G401 (cell line): Measurements from ENCODE around the gene REG4. TPM values are rescaled to one million over a fixed set of nuclear protein-coding genes. Genes with fewer than 3 reads are reported as not detected.

Experiments
- DNase-seq: peaks from one replicate; pipeline ENCODE4 v3.0.0-alpha.2; 2015; ENCODE audit warnings: low spot score
- in situ Hi-C: cut with HindIII; loops from 2 replicates; pipeline ENCODE4 v1.10.0; 2016; ENCODE audit warnings: low sequenced_read_pairs, mixed read lengths
- total RNA-seq: library from RNA; depleted of rRNA; stranded (reverse); fragments of >200 nt; shearing (Covaris generic); gene quantifications from 2 replicates; pipeline ENCODE4 v1.2.3, GENCODE V29; 2014; rRNA removed

Gene REG4
- total RNA-seq, 1 experiment from 2014 or later: not detected

DNA sequence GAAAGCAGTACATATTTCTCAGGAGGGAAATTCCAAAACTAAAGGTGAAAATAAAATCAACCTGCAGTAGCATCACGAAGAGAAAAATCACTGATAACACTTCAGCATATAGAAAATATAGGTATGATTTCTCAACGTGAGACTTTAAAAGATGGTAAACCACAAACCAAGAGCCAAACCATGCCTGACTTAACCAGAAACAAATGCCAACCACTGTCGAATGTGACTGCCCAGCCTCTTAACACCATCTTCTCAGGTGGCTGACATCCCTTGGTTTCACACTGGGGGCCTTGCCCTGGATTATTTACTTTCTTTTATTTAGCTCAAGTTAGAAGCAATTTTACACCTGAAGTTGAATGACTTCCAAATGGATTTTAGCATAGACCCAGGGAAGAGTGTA, 52.7 kb downstream of the REG4 start:
- no peak for DNase-seq
- in situ Hi-C loops: no loop called here

DNA sequence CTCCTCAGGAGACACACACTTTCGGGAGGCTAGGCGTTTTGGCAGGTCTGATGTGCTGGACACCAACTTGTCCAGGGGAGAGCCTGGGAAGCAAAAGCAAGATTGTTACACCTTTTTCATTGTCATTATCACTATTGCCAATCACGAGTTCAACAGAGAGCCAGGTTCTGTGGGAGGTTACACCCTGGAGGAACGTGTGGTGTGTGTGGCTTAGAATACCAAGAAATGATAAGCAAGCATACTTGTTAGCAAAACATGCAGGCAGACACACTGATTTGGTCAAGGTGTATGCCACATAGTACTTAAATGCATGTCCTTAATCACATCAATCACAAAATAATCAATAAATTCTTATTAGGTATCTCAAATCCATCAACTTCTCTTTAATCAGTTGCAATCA, 58.7 kb downstream of the REG4 start:
- in situ Hi-C loops: no loop called here
- DNase-seq: no peak

DNA sequence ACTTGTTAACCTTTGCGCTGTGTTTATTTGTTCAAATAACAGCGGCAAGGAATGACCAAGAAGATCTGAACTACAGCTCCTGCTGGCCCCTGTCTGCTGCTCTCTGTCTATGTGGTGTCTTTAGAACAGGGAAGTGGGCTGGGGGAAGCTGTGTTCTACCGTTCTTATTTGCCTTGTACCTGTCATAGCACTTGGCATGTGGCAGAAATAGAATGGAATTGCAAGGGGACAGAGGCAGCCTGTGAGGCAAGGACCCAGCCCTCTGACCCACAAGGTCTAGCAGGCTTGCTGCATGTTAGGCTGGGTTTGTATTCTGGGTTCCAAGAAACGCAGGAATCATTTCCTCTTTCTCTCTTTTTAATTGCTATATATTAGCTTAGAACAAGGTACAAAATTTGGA, 63.2 kb downstream of the REG4 start:
- no peak for DNase-seq
- in situ Hi-C loops: no loop called here

DNA sequence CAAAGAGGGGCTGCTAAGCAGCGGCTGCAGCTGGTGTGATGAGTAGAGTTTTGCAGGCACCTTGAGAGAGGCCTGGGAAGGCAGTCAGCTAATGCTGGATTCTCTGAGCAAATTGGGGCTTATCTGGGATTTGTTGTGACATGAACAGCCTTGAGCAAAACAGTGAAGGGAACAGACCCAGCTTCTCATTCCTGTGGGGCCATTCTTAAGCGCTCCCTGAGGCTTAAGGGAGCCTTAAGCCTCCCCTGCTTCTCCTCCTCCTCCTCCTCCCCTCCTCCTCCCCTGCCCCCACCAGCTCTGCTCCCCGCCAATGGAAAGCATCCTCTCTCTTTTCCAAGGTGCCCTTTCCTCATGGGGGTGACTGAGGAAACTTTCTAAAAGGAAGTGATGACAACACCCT, 63.8 kb downstream of the REG4 start:
- no peak for DNase-seq
- in situ Hi-C loops: no loop called here

DNA sequence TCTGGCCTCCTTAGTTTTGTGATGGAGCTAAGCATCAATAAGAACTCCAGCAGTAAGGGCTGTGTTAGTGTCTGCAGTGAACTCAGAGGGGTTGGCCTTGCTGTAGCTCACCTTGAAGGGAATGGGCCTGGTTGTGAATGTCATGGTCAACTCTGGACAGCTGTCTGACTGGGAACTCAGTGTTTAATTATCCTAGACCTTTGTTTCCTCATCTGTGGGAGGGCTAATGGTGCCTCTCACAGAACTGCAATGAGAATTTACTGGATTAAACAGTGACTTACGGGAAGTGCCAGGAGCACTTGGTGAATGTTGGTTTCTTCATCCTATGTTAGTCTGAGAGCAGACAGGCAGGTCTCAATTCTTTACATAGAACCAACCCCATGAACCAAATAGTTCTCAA, 66.2 kb downstream of the REG4 start:
- in situ Hi-C loops: no loop called here
- DNase-seq: no peak

DNA sequence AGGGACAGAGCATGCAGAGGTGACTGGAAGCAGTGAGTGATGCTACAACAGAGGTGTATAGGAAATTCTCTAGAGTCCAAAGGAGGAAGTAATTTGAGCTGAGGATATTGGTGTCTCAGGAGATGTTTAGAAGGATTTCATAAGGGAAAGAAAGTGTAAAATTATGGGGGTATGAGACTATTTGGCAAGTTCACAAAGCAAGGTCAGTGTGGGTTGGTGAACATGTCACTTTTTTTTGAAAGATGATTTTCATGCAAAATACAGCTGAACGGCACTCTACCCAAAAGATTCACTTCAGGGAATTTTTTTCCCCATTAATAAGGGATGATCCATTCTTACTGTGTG, 66.7 kb downstream of the REG4 start:
- DNase-seq: no peak

More for the DNA sequence above, 66.7 kb downstream of the REG4 start:
- in situ Hi-C loops: no loop called here

Other genes starting within 250 kb of the REG4 start
- gene ZNF697, start 163.2 kb downstream of the REG4 start, total RNA-seq: 2.6 and 4.5 TPM in 2 replicates
- 180 and 181 TPM in 2 replicates for gene PHGDH, start 99.5 kb downstream of the REG4 start, total RNA-seq
- gene HMGCS2, start 42.6 kb downstream of the REG4 start, total RNA-seq: not detected in 2 replicates
- gene ADAM30, start 85.1 kb upstream of the REG4 start, total RNA-seq: not detected in 2 replicates